A673 (cell line): ENCODE data around the gene IKZF2. TPM values are rescaled to one million over a fixed set of nuclear protein-coding genes. Genes with fewer than 3 reads are reported as not detected.

Experiments
- BruUV-seq: library from RNA; stranded (reverse); fragments of 400-500 nt; replicated peaks from 2 replicates; lab custom pipeline; 2021; lab: Mats Ljungman, UMichigan
- CTCF ChIA-PET: fragments of 300-600 bp; sonication (Branson Sonifier 250); formaldehyde crosslinking; loops from one replicate; lab custom pipeline; 2022; ENCODE audit warnings: antibody characterized with exemption; lab: Charles Lee
- POLR2A ChIA-PET: fragments of 300-600 bp; sonication (Branson Sonifier 250); formaldehyde crosslinking; loops from one replicate; lab custom pipeline; 2022; ENCODE audit warnings: antibody characterized with exemption; ENCODE audit not compliant: low non-redundant PET; lab: Charles Lee
- DNase-seq: peaks from one replicate; pipeline ENCODE4 v3.0.0-alpha.2; 2015; ENCODE audit warnings: low spot score
- H3K27ac ChIP-seq: fragments of 200-600 bp; sonication (generic); 2 replicates; pipeline ENCODE4 v1.5.1; 2016; ENCODE audit warnings: mixed run types, low read depth, mild to moderate bottlenecking, mixed read lengths, antibody characterized with exemption, low read length; ENCODE audit not compliant: poor library complexity, severe bottlenecking
- H3K27me3 ChIP-seq: fragments of 200-600 bp; sonication (generic); replicated peaks from 2 replicates; pipeline ENCODE4 v1.6.1; 2017; ENCODE audit warnings: mixed run types, low read depth, mild to moderate bottlenecking, mixed read lengths, antibody characterized with exemption, low read length; ENCODE audit not compliant: insufficient read depth, poor library complexity
- H3K36me3 ChIP-seq: fragments of 200-600 bp; sonication (generic); 2 replicates; pipeline ENCODE4 v1.6.1; 2016; ENCODE audit warnings: mixed run types, mild to moderate bottlenecking, mixed read lengths, antibody characterized with exemption, low read length; ENCODE audit not compliant: insufficient read depth, poor library complexity, severe bottlenecking
- H3K4me1 ChIP-seq: fragments of 200-600 bp; sonication (generic); 2 replicates; pipeline ENCODE4 v1.6.1; 2017; ENCODE audit warnings: mixed run types, mild to moderate bottlenecking, mixed read lengths, antibody characterized with exemption, low read length; ENCODE audit not compliant: insufficient read depth, poor library complexity, severe bottlenecking
- H3K4me3 ChIP-seq: fragments of 200-600 bp; sonication (generic); 2 replicates; pipeline ENCODE4 v1.5.1; 2016; ENCODE audit warnings: low read depth, mixed run types, mild to moderate bottlenecking, mixed read lengths, low read length; ENCODE audit not compliant: poor library complexity, severe bottlenecking
- H3K9me3 ChIP-seq: fragments of 200-600 bp; sonication (generic); 2 replicates; pipeline ENCODE4 v1.6.1; 2016; ENCODE audit warnings: mixed run types, low read depth, mild to moderate bottlenecking, mixed read lengths, antibody characterized with exemption, low read length; ENCODE audit not compliant: poor library complexity, severe bottlenecking
- EZH2 ChIP-seq: fragments of 200-600 bp; sonication (generic); IDR thresholded peaks from 2 replicates; pipeline ENCODE4 v1.6.1; 2017; ENCODE audit warnings: borderline replicate concordance, low read depth, mild to moderate bottlenecking, mixed read lengths, antibody characterized with exemption, low read length; ENCODE audit not compliant: poor library complexity, severe bottlenecking
- intact Hi-C: fragments of 100-400 bp; cut with micrococcal nuclease; formaldehyde crosslinking; loops from one replicate; pipeline ENCODE4 v1.10.0; 2022; ENCODE audit not compliant: unreplicated experiment
- total RNA-seq: library from RNA; stranded (reverse); gene quantifications from 2 replicates; pipeline ENCODE4 v1.2.3, GENCODE V29; 2021
- TF ChIP-seq, protein P1 (sequence below): fragments of 300-800, 200-600 bp; sonication (generic); conservative IDR thresholded peaks from 2 replicates; pipeline ENCODE4 v1.5.1; 2017; ENCODE audit warnings: low read depth, mild to moderate bottlenecking, antibody characterized with exemption, low read length, moderate library complexity, mixed read lengths

Gene IKZF2
- total RNA-seq, 1 experiment from 2014 or later: 68.6 TPM

- POLR2A ChIA-PET: no interaction called here
- DNase-seq: no peak
- TF ChIP-seq, protein P1, sequence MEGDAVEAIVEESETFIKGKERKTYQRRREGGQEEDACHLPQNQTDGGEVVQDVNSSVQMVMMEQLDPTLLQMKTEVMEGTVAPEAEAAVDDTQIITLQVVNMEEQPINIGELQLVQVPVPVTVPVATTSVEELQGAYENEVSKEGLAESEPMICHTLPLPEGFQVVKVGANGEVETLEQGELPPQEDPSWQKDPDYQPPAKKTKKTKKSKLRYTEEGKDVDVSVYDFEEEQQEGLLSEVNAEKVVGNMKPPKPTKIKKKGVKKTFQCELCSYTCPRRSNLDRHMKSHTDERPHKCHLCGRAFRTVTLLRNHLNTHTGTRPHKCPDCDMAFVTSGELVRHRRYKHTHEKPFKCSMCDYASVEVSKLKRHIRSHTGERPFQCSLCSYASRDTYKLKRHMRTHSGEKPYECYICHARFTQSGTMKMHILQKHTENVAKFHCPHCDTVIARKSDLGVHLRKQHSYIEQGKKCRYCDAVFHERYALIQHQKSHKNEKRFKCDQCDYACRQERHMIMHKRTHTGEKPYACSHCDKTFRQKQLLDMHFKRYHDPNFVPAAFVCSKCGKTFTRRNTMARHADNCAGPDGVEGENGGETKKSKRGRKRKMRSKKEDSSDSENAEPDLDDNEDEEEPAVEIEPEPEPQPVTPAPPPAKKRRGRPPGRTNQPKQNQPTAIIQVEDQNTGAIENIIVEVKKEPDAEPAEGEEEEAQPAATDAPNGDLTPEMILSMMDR: 0 out of 2 replicates have a peak, but pooled peaks have one; percentile 12
- TF ChIP-seq EZH2: no peak
- CTCF ChIA-PET: no interaction called here
- Histone ChIP-seq H3K9me3 (no peaks in the 10 kb centered on the region), H3K36me3 (peaks cover 9% of the 10 kb centered on the region), H3K27me3 (no peaks in the 10 kb centered on the region), H3K27ac (no peak overlapping the region), H3K4me3 (no peak overlapping the region), H3K4me1 (peaks cover 4% of the 10 kb centered on the region)
- BruUV-seq: no TSS peak
- intact Hi-C loops: no loop called here
Measured at GRCh38 chr2:212987492-212987891, 163.9 kb downstream of the IKZF2 start.

- intact Hi-C loops: no loop called here
- CTCF ChIA-PET: no interaction called here
- DNase-seq: no peak
- TF ChIP-seq, protein P1: no peak
- no peak for TF ChIP-seq EZH2
- Histone ChIP-seq H3K27me3 (no peaks in the 10 kb centered on the region), H3K4me1 (peaks cover 4% of the 10 kb centered on the region), H3K9me3 (no peaks in the 10 kb centered on the region), H3K4me3 (no peak overlapping the region), H3K36me3 (peaks cover 9% of the 10 kb centered on the region), H3K27ac (no peak overlapping the region)
- POLR2A ChIA-PET: no interaction called here
- BruUV-seq: no TSS peak
Measured at GRCh38 chr2:212984129-212984528, 167.3 kb downstream of the IKZF2 start.

- BruUV-seq: no TSS peak
- Histone ChIP-seq H3K27ac (no peak overlapping the region), H3K27me3 (no peaks in the 10 kb centered on the region), H3K36me3 (no peaks in the 10 kb centered on the region), H3K4me3 (no peak overlapping the region), H3K9me3 (no peaks in the 10 kb centered on the region), H3K4me1 (peaks cover 18% of the 10 kb centered on the region)
- POLR2A ChIA-PET: no interaction called here
- no peak for TF ChIP-seq EZH2
- TF ChIP-seq, protein P1: no peak
- CTCF ChIA-PET: no interaction called here
- intact Hi-C loops: no loop called here
- no peak for DNase-seq
Measured at GRCh38 chr2:212979799-212980198, 171.6 kb downstream of the IKZF2 start.
